C4-2B (cell line): ENCODE measurements around the gene GALM.

Experiments
- CTCF ChIP-seq: fragments of 450-650 bp; conservative IDR thresholded peaks from 2 replicates; pipeline ENCODE4 v1.5.1; 2017; ENCODE audit warnings: mild to moderate bottlenecking
- ZFX ChIP-seq: fragments of 450-650 bp; IDR thresholded peaks from 2 replicates; pipeline ENCODE4 v1.6.1; 2017

GRCh38 chr2:38765551-38765950, 99.6 kb downstream of the GALM start:
- TF ChIP-seq CTCF (no peak), ZFX (no peak)
